Uterus (tissue), 2 donors: ENCODE measurements around the gene AHSP.

Experiments used
- CTCF ChIP-seq, 4 experiments: fragments of 200-600 bp in 2 of 4; fragments of 450-650 bp in 2 of 4; sonication (generic) in 2 of 4; IDR thresholded peaks; one replicate each; pipeline ENCODE4 v1.5.1; 2016 to 2019; ENCODE audit warnings: antibody characterized with exemption in 4 of 4, mild to moderate bottlenecking in 2 of 4, moderate library complexity in 1 of 4
- POLR2A ChIP-seq, 2 donors: fragments of 450-650 bp; IDR thresholded peaks; one replicate each; pipeline ENCODE4 v1.6.1; 2016; ENCODE audit warnings: antibody characterized with exemption in 2 of 2, mild to moderate bottlenecking in 1 of 2, moderate library complexity in 1 of 2

GRCh38 chr16:31530405-31530804, 2.7 kb downstream of the AHSP start:
- TF ChIP-seq CTCF (IDR thresholded peaks at IDR 0.05) (no peak), POLR2A (IDR thresholded peaks at IDR 0.05) (no peak)
